Ectodermal cell (in vitro differentiated cells): ENCODE measurements around the gene DPYD.

ENCODE experiments used
- H3K27ac ChIP-seq: 2 replicates; pipeline ENCODE4 v1.7.0; 2013; ENCODE audit warnings: mild to moderate bottlenecking, low read depth, low read length; ENCODE audit not compliant: insufficient read depth, poor library complexity, severe bottlenecking
- H3K27me3 ChIP-seq: 2 replicates; pipeline ENCODE4 v1.7.0; 2013; ENCODE audit warnings: mild to moderate bottlenecking, low read length; ENCODE audit not compliant: insufficient read depth, control insufficient read depth, poor library complexity, severe bottlenecking
- H3K36me3 ChIP-seq: one replicate; pipeline ENCODE4 v1.7.0; 2013; ENCODE audit warnings: low read length; ENCODE audit not compliant: control insufficient read depth, insufficient read depth
- H3K4me1 ChIP-seq: one replicate; pipeline ENCODE4 v1.7.0; 2013; ENCODE audit warnings: low read length; ENCODE audit not compliant: control insufficient read depth, insufficient read depth
- H3K4me3 ChIP-seq: 2 replicates; pipeline ENCODE4 v1.7.0; 2013; ENCODE audit warnings: low read depth, low read length, control low read depth; ENCODE audit not compliant: insufficient read depth
- H3K9me3 ChIP-seq: 2 replicates; pipeline ENCODE4 v1.7.0; 2013; ENCODE audit warnings: mild to moderate bottlenecking, low read length, moderate library complexity; ENCODE audit not compliant: control insufficient read depth
- WGBS, 2 experiments: methylation state at CpG; one replicate each; pipeline ENCODE4 v1.1.7; 2013; ENCODE audit warnings: missing lambda C conversion rate in 2 of 2; 5-methylcytosine and 5-hydroxymethylcytosine counted together

DPYD gene

GRCh38 chr1:97091263-97091662 is 829.6 kb downstream of the DPYD start:
- no peaks in the 10 kb centered on the region for H3K9me3 ChIP-seq
- H3K27ac ChIP-seq: no peak overlapping the region
- no peak overlapping the region for H3K4me3 ChIP-seq
- H3K4me1 ChIP-seq: peaks cover 6% of the 10 kb centered on the region
- WGBS, 2 experiments: 78 to 86% methylated on average over 3 of the region's 3 CpGs
- no peaks in the 10 kb centered on the region for H3K36me3 ChIP-seq
- no peaks in the 10 kb centered on the region for H3K27me3 ChIP-seq

DNA sequence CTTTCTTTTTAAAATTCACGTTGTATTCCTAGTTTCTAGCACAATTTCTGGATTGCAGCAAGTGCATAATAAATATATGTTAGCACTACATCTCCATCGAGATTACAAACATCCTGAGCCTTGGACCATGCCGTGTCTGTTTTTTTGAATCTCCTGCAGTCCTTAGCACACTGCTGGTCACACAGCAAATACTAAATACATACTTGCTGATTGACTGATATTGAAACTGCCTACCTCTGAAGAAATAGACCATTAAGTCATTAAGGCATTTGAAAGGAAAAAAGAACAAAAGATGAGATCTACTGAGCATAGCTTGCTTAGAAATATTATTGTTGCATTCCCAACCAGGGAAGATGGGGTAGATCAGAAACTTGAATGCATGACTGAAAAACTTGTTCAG is 830.1 kb downstream of the DPYD start:
- Histone ChIP-seq H3K36me3 (no peaks in the 10 kb centered on the region), H3K27ac (no peak overlapping the region), H3K4me3 (no peak overlapping the region), H3K27me3 (no peaks in the 10 kb centered on the region), H3K4me1 (peaks cover 6% of the 10 kb centered on the region), H3K9me3 (no peaks in the 10 kb centered on the region)
- WGBS, 2 experiments: 94 to 100% methylated on average over 3 of the region's 3 CpGs

GRCh38 chr1:97089173-97089572 is 831.7 kb downstream of the DPYD start:
- H3K36me3 ChIP-seq: no peaks in the 10 kb centered on the region
- H3K27ac ChIP-seq: no peak overlapping the region
- H3K4me1 ChIP-seq: peaks cover 1% of the 10 kb centered on the region
- H3K27me3 ChIP-seq: no peaks in the 10 kb centered on the region
- no peaks in the 10 kb centered on the region for H3K9me3 ChIP-seq
- no peak overlapping the region for H3K4me3 ChIP-seq
- 87 to 88% methylated on average over 7 of the region's 7 CpGs for WGBS, 2 experiments

GRCh38 chr1:97088391-97088790 is 832.4 kb downstream of the DPYD start:
- WGBS, 2 experiments: 92 to 100% methylated on average over 1 of the region's 1 CpG
- Histone ChIP-seq H3K4me1 (no peaks in the 10 kb centered on the region), H3K36me3 (no peaks in the 10 kb centered on the region), H3K27me3 (no peaks in the 10 kb centered on the region), H3K4me3 (no peak overlapping the region), H3K27ac (no peak overlapping the region), H3K9me3 (no peaks in the 10 kb centered on the region)

GRCh38 chr1:97084546-97084945 is 836.3 kb downstream of the DPYD start:
- Histone ChIP-seq H3K4me1 (no peaks in the 10 kb centered on the region), H3K9me3 (no peaks in the 10 kb centered on the region), H3K4me3 (no peak overlapping the region), H3K36me3 (no peaks in the 10 kb centered on the region), H3K27ac (no peak overlapping the region), H3K27me3 (no peaks in the 10 kb centered on the region)
- 100% methylated on average over 1 of the region's 2 CpGs for WGBS, 2 experiments

- Histone ChIP-seq H3K4me1 (no peaks in the 10 kb centered on the region), H3K4me3 (no peak overlapping the region), H3K27me3 (no peaks in the 10 kb centered on the region), H3K9me3 (no peaks in the 10 kb centered on the region), H3K27ac (no peak overlapping the region), H3K36me3 (no peaks in the 10 kb centered on the region)
- WGBS, 2 experiments: 72 to 74% methylated on average over 4 of the region's 4 CpGs
These were observed 838.5 kb downstream of the DPYD start for GRCh38 chr1:97082160-97082848.

DNA sequence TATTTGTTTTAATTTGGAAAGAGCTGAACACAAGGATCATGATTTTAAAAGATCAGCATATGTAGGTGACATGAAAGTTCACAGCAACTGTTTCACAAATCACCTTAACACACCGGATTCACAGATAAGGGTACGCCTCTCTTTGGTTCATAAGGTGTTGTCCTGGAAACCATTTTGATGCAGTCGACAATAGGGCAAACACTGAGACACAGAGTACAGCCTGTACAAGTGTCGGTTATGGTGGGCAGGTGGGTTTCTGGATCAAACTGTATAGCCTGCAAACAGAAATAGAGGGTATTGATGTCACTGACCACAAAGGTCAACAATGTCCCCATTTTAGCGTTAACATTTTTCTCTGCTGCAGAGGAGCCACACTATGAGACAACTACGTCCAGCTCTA is 842.0 kb downstream of the DPYD start:
- H3K27ac ChIP-seq: no peak overlapping the region
- no peaks in the 10 kb centered on the region for H3K36me3 ChIP-seq
- H3K9me3 ChIP-seq: no peaks in the 10 kb centered on the region
- H3K27me3 ChIP-seq: no peaks in the 10 kb centered on the region
- H3K4me1 ChIP-seq: no peaks in the 10 kb centered on the region
- 96 to 97% methylated on average over 6 of the region's 6 CpGs for WGBS, 2 experiments
- H3K4me3 ChIP-seq: no peak overlapping the region

- Histone ChIP-seq H3K27me3 (no peaks in the 10 kb centered on the region), H3K36me3 (no peaks in the 10 kb centered on the region), H3K9me3 (no peaks in the 10 kb centered on the region), H3K4me1 (no peaks in the 10 kb centered on the region), H3K4me3 (no peak overlapping the region), H3K27ac (no peak overlapping the region)
- 50% methylated on average over 2 of the region's 2 CpGs; no CpG with 5 or more reads in 1 of the 2 experiments for WGBS, 2 experiments
These were observed 843.6 kb downstream of the DPYD start for GRCh38 chr1:97077221-97077620.

- Histone ChIP-seq H3K36me3 (no peaks in the 10 kb centered on the region), H3K9me3 (no peaks in the 10 kb centered on the region), H3K4me3 (no peak overlapping the region), H3K27ac (no peak overlapping the region), H3K27me3 (no peaks in the 10 kb centered on the region), H3K4me1 (no peaks in the 10 kb centered on the region)
- WGBS, 2 experiments: 91 to 94% methylated on average over 2 of the region's 2 CpGs
These were observed 846.1 kb downstream of the DPYD start for GRCh38 chr1:97074771-97075170.

- no peaks in the 10 kb centered on the region for H3K36me3 ChIP-seq
- H3K27me3 ChIP-seq: no peaks in the 10 kb centered on the region
- no peak overlapping the region for H3K4me3 ChIP-seq
- H3K4me1 ChIP-seq: no peaks in the 10 kb centered on the region
- WGBS, 2 experiments: 89 to 90% methylated on average over 2 of the region's 2 CpGs
- no peak overlapping the region for H3K27ac ChIP-seq
- no peaks in the 10 kb centered on the region for H3K9me3 ChIP-seq
These were observed 846.9 kb downstream of the DPYD start for GRCh38 chr1:97073936-97074335.

GRCh38 chr1:97073169-97073568 is 847.7 kb downstream of the DPYD start:
- H3K4me1 ChIP-seq: no peaks in the 10 kb centered on the region

More at GRCh38 chr1:97073169-97073568, 847.7 kb downstream of the DPYD start:
- Histone ChIP-seq H3K9me3 (no peaks in the 10 kb centered on the region), H3K36me3 (no peaks in the 10 kb centered on the region), H3K4me3 (no peak overlapping the region), H3K27ac (no peak overlapping the region), H3K27me3 (no peaks in the 10 kb centered on the region)
